ENCODE data around the gene ANXA4.
"Not testable (repeated sequence)": the region's sequence is repeated elsewhere in the genome, so short reads cannot be mapped to it uniquely, and the experiment has no call there.

ANXA4 gene

DNA sequence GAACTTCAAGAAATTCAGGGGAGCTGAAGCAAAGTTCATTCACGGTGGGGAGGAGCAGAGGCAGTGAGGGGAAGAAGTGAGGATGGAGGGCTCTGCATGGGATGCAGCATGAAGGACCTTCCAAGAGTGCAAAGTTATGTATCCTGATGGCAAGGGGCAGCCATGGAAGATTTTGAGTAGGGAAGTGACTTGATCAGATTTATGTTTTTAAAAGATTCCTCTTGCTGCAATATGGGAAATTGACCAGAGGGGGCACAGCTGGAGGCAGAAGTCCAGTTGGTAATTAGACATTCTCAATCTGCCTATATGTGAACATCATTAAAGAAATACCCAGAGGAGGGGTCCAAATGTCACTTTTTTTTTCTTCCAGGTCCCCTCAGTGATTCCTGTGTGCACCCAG is 21.5 kb upstream of the ANXA4 start:
- no peak for DNase-seq (ENCODE audit: low read depth in 2 of 3, low spot score in 1 of 3)

- no peak for DNase-seq (ENCODE audit: low read depth in 2 of 3, low spot score in 1 of 3)
Measured at GRCh38 chr2:69721022-69721421, 20.9 kb upstream of the ANXA4 start.

DNA sequence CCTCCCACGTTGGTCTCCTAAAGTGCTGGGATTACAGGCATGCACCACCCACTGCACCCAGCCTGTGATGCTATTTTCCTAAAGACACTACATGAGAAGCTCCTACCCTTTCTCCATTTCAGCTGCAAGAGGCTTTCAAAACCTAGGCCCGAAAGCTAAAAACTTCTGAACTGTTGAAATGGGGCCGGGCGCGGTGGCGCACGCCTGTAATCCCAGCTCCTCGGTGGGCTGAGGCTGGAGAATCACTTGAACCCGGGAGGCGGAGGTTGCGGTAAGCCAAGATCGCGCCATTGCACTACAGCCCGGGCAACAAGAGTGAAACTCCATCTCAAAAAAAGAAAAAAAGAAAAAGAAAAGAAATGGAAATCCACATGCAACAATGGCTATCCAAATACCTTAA is 18.1 kb upstream of the ANXA4 start:
- DNase-seq (ENCODE audit: low read depth in 2 of 3, low spot score in 1 of 3): no peak

GRCh38 chr2:69724540-69725159 is 17.3 kb upstream of the ANXA4 start:
- peak; percentile 77 to 97 (median 82) for DNase-seq (ENCODE audit: low read depth in 2 of 3, low spot score in 1 of 3)

GRCh38 chr2:69725706-69726360 is 16.1 kb upstream of the ANXA4 start:
- no peak for DNase-seq (ENCODE audit: low read depth in 2 of 3, low spot score in 1 of 3)

DNA sequence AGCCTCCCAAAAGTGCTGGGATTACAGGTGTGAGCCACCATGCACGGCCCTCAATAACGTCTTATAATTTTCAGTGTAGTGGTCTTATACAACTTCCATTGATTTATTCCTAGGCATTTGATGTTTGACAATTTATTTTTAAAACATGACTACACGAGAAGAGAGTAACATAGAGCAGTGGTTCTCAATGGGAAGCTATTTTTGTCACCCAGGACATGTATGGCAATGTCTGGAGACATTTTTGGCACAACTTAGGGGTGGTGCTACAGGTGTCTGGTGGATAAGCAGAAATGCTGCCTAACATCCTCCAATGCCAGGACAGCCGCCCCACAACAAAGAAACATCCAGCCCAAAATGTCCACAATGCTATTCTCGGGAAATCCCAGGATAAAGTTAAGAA is 12.7 kb upstream of the ANXA4 start:
- no peak for DNase-seq (ENCODE audit: low read depth in 2 of 3, low spot score in 1 of 3)

GRCh38 chr2:69729781-69730180 is 12.2 kb upstream of the ANXA4 start:
- DNase-seq (ENCODE audit: low read depth in 2 of 3, low spot score in 1 of 3): no peak

DNA sequence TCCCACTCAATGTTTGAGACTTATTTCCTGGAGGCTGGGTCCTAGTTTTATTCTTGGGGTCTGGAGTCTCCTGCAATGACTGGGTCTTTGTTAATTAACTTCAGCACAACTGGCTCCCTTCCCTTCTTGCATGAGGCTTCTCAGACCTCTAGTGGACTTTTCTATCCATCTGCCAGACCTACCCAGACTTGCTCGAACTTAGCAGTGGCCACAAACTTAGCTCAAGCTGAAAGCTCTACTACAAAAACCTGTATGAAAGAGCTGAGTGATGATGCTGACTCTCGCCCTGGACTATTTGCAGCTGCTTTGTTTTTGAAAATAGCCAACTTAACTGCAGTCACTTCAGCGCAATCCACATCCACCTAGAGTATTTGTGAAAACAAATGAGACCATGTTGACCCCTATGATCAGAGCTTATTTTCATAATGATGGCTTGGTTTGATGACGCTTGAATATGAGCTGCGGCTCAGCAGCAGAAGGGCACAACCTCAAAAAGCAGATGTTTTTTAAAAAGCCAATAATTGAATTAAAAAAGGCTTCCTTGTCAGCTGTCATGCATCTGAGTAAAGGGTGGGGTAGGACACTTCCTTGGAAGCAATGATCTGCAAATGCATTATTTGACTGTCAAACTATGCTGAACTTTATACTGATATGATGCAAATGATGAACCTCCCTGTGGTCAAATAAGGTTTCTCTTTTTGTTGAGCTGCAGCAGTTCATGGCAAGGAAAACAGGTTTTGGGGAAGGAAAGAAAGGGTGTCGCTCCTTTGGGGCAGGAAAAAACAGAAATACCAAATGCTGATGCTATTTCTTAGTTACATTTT is 10.6 kb upstream of the ANXA4 start:
- no peak for DNase-seq (ENCODE audit: low read depth in 2 of 3, low spot score in 1 of 3)

GRCh38 chr2:69733342-69734034 is 8.4 kb upstream of the ANXA4 start:
- DNase-seq (ENCODE audit: low read depth in 2 of 3, low spot score in 1 of 3): no peak

DNA sequence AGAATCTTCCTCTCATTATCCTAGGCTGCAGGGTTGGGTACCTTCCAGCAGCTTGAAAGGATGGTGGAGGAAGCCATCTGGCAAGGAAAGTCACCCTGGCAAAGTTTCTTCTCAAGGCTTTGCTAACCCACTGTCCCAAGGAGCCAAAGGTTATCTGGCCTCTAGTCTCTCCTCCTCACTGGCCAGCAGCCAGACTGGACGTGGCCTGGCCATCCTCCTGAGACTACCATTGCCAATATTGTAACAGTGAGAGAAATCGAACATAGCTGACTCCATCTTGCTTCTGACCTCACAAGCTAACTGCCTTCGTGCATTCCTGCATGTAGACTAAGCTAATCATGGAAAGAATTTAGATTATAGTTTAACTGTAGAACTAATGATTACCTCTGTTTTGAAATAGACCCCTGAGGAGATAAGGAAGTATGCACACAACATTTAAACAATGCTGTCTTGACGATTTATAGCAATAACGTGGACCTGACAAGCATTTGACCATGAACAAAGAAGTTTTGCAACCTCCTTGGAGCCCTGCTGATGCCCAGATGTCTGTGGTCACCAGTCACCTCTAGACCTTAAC is 7.8 kb upstream of the ANXA4 start:
- DNase-seq (ENCODE audit: low read depth in 2 of 3, low spot score in 1 of 3): no peak

- DNase-seq (ENCODE audit: low read depth in 2 of 3, low spot score in 1 of 3): no peak
Measured at GRCh38 chr2:69734854-69735544, 6.9 kb upstream of the ANXA4 start.

DNA sequence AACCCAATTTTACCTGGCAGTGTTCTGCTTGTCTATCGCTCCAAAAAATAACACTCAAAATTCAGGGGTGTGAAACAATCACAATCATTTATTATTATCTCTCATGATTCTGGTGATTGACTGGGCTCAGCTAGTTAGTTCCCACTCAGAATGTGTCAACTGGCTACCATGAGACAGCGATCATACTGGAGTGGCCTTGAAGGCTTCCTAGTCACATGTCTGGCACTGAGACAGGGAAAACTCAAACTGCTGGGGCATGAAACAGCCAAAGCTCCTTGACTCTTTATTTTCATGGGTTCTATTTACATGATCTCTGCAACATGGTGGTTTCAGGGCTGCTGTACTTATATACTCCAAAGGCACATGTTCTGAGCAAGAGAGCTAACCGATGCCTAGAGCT is 6.2 kb upstream of the ANXA4 start:
- DNase-seq (ENCODE audit: low read depth in 2 of 3, low spot score in 1 of 3): no peak

DNA sequence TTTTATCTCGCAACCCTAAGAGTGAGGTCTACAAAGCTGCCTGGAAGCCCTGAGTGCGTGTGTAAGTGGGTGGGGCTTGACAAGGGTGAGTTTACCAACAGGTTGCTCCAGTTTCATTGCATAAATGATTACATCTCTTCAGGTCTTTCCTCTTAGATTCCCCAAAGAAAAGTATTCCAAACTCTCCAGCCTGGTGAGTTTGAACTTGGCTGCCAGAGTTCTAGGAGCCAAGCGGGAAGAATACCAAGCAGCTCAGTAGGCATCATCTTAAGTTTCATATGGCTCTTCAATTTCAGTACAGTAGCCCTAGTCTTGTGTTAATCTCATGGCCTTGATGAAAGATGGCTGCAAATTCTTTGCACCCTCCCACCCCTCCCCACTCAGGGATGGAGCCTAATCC is 3.8 kb upstream of the ANXA4 start:
- not testable (repeated sequence) for DNase-seq (ENCODE audit: low read depth in 2 of 3, low spot score in 1 of 3)

- no peak for DNase-seq (ENCODE audit: low read depth in 2 of 3, low spot score in 1 of 3)
Measured at GRCh38 chr2:69740502-69740951, 1.4 kb upstream of the ANXA4 start.

DNA sequence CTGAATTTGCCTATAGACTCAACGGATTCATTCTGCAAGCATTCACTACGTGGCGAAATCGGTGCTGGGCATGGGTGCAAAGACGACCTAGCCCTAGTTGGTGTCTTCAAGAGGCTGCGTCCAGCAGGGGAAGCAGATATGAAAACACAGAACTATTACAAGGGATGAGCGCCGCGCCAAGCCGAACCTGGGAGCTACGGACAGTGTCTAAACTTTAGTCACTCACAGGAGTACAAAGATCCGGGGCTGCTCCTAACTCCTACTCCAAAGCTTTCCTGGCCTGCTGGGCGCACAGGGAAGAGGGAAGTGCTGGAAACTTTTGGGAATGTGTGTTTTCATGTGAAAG is 732 bp upstream of the ANXA4 start:
- DNase-seq (ENCODE audit: low read depth in 2 of 3, low spot score in 1 of 3): peak in 2 of 3 donors; percentile 17 to 27

DNA sequence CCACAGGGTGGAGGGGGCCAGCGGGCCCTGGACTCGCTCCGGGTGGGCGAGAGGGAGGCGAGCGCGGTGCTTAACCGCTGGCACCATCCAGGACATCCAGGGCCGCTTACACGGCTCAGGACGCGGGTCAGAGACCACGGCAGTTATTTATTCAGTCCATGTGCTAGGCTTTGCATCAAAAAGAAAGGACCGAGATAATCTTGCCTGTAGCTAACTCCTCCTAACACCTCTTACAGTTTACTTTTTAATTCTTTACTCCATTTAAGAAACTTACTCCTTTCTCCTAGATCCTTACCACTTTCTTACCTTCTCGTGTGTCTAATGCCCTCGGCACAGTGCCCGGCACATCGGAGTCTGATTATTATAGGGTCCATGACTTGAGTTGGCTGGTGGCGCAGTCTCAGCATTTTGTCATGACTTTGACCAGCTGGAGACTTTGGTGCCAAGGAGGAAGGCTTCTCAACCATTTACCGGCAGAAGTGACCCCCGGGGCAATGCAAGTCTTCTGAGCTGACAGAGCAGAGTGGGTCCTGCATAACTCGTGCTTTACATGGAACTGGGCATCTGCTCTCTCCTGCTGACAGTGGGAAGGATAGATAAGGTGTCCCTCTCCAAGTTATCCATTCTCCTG is 503 bp downstream of the ANXA4 start:
- no peak for DNase-seq (ENCODE audit: low read depth in 2 of 3, low spot score in 1 of 3)

- DNase-seq (ENCODE audit: low read depth in 2 of 3, low spot score in 1 of 3): no peak
Measured at GRCh38 chr2:69743847-69744264, 1.9 kb downstream of the ANXA4 start.

DNA sequence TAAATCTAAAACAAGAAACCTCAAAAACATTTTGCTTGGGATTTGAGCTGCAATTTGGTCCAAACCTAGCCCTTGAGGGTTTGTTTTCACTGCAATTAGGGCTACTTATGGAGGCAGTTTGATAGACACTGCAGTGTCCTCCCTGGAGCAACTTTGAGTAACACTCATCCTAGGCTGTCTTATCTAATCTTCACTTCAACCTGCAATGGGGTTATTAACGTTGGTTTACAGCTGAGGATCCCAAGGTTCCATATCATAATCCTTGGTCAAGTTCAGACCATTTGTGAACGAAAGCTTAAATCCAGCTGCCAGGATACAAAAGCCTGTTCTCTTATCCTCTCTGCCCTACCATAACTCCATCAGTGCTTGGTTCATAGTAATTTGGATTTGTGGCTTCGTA is 2.5 kb downstream of the ANXA4 start:
- DNase-seq (ENCODE audit: low read depth in 2 of 3, low spot score in 1 of 3): no peak

DNA sequence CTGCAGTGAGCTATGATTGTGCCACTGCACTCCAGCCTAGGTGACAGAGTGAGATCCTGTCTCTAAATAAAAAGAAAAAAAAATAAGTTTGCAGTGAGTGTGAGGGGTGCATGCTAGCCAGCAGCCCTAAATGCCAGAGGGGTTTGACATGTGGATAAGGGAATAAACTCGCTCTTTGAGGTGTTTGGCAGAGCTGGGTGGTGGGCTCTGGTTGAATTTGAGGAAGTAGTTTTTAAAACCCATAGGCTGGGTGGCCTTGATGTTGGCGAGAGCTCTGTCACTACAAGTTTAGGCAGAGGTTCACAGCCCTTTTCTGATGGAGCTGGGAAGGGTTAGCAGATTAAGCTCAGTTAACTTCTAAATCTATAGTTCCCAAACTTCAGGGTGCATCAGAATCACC is 3.1 kb downstream of the ANXA4 start:
- no peak for DNase-seq (ENCODE audit: low read depth in 2 of 3, low spot score in 1 of 3)

- DNase-seq (ENCODE audit: low read depth in 2 of 3, low spot score in 1 of 3): no peak
Measured at GRCh38 chr2:69750246-69750645, 8.3 kb downstream of the ANXA4 start.

Data from stimulated activated CD4-positive, alpha-beta T cell treated with anti-CD3 and anti-CD28 coated beads, Interleukin-12 subunit alpha, Interleukin-12 subunit beta, amount 100 ng/mL, for 48 hours (primary cell).